GM18870 (cell line): Measurements from ENCODE around the gene RMND5A.
A peak's percentile ranks its signal among the peaks of the same experiment; 100 is the strongest.
"Not testable (repeated sequence)": the region's sequence is repeated elsewhere in the genome, so short reads cannot be mapped to it uniquely, and the experiment has no call there.

Source experiments
- ATAC-seq: cut with Tn5 transposase; IDR thresholded peaks from one replicate; pipeline ENCODE4 v1.9.1; 2021; ENCODE audit warnings: moderate library complexity; ENCODE audit not compliant: unreplicated experiment

RMND5A gene

DNA sequence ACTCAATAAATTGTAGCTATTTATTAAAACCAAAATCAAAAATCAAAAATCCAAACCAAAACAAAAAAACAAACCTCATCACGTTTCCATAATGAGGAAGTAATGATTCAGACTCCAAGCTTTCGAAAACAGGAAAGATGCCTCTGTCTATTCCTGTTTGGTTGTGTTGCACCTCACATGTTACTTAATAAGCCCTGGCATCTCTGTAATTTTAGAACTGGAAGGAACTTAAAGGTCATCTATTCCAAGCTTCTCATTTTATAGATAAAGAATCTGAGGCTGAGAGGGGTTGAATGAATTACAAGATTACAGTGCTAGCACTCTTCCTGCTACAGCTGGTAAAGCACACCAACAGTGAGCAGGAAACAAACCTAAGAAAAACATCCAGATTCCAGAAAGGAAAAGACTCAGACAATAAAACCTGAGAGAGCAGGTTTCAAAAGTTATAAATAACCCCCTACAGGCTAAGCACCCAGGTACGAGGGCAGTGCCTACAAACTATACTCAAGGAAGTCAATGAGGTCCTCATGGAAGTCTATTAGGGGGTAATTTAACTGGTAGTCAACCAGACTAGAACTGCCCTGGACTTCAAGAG is 5.4 kb upstream of the RMND5A start:
- not testable (repeated sequence) for ATAC-seq

DNA sequence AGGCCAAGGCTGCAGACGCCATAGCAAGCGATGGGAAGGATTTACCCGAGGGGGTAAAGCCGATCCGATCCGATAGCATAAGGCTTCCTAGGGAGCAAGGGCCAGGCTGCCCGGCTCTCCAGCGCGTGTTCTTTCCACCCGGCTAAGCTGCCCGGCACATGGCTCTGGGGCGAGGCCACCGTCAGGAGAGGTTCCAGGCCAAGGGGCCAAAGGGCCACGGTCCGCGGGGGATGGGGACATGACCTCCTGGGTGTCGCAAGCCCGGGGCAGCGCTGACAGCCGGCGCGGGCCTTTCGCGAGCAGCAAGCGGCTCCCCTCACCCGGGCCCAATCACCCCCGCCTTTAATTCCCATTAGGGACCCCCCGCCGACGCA is 841 bp upstream of the RMND5A start:
- ATAC-seq, result not testable (repeated sequence)

DNA sequence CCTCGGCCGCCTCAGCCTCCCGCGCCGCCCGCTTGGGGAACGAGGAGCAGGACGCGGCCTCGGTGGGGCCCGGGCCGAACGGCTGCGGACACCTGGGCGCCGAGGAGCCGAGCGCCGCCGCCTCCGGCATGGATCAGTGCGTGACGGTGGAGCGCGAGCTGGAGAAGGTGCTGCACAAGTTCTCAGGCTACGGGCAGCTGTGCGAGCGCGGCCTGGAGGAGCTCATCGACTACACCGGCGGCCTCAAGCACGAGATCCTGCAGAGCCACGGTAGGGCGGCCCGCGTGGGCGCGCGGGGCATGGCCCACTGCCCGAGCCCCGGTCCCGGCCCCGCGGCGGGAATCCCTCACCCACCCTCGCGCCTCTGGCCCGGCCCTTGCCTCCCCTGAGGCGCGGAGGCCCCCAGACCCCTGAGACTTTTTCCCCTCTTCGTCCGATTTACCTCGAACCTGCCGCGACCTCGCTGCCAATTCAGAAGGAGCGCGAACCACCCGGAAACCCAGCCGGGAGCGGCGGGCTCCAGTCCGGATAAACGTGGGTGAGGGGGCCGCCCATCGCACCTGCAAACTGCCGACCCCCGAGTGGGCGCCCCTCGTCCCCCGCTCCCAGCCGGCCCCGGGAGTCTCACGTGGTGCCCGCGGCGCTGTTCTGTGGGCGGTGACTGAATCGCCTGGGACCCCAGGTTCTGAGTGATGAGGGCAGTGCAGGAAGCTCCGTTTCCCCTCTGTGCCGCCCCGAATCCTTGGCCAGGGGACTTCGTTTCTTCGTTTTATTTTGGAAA is 639 bp downstream of the RMND5A start:
- ATAC-seq, result peak; percentile 5

DNA sequence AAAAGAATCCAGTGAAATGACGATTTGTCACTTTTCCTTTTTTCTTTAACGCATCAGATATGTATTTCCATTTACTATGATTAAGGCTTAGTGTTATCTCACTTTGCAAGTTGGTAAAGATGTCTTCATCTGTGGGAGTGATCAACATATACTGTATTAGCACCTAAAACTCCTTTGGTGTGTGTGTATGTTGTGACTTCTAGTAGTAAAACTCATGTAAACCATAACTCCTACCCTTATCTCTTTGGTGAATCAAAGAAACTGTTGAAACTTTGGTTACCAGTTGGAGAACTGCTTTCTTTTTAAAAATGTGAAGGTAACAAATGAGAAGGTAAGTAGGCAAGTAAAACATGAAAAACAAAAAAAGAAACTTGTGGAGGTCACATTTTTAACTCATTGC is 5.6 kb downstream of the RMND5A start:
- not testable (repeated sequence) for ATAC-seq

DNA sequence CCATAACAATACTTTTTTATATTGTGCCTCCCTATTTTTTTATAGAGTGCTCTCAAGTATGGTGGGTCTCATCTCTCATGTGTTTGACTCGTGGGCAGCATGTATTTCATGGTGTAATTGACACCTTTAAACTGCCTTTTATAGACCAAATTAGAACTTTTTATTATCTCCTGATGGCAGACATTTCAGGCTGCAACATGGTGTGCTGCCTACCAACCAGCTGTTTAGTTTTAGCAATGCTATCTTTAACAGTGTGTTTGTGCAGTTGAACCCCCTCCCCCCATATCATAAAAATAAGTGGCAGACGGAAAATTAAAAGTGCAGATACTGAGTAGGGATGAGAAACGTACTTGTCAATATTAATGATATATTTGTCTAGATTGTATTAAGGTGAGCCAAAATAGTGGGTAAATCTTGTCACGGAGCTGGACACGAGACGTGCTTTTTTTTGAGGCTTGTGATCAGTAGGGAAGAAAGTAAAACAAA is 12.0 kb downstream of the RMND5A start:
- not testable (repeated sequence) for ATAC-seq

DNA sequence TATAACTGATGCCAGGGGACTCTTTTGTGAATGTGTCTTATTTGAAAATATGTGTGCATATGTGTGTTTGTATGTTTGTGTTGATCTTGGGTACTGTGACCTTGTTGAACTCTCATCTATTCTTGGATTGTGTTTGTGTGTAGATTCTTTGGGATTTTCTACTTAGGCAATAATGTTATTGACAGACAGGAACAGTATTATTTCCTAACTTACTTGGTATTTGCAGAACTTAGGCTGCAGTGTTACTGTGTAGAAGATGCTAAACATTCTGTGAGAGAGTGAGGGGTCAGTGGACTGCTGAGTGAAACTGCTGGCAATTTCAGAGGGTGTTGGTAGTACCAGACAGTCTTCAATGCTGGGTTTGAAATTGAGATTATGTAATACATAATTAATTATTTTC is 12.7 kb downstream of the RMND5A start:
- not testable (repeated sequence) for ATAC-seq

DNA sequence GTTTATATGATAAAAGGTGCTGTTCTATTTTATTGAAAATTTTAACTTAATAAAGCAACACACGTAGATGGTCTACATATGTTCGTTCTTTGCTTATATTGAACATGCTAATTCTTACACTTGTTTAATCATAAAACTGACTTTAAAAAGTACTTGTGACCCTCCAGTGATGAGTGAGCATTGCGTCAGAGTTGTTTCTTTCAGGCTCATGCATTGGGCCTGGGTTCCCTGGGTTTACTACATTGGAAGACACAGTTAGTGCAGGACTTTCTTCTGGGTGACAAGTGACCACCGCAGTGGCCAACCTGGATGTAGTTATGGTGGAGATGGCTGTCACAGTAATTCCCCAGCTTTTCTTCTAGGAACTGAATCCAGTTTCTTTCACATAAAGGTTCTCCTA is 13.4 kb downstream of the RMND5A start:
- not testable (repeated sequence) for ATAC-seq

DNA sequence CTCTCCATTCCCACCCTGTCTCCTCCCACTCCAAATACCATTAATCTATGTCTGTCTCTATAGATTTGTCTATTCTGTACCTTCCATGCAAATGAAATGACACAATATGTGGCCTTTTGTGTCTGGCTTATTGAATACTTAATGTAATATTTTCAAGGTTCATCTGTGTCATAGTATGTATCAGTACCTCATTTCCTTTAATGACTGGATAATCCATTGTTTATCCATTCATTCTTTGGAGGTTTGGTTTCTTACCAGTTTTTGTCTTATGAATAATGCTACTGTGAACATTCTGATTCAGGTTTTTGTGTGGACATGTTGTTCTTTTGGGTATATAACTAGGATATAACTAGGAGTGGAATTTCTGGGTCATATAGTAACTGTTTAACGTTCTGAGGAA is 14.8 kb downstream of the RMND5A start:
- not testable (repeated sequence) for ATAC-seq

DNA sequence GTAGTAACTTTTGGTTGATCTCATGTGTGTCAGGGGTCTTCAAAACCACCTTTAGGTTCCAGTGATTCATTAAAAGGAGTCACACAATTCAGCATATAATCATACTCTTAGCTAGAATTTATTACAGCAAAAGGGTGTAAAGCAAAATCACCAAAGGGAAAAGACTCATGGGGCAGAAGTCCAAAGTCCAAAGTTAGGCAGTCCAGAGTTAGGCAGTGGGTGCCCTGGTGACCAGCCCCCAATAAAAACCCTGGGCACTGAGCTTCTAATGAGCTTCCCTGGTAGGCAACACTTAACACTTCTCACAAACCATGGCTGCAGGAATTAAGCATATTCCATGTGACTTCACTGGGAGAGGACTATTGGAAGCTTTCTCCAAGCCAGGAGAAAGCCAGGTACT is 19.4 kb downstream of the RMND5A start:
- not testable (repeated sequence) for ATAC-seq

DNA sequence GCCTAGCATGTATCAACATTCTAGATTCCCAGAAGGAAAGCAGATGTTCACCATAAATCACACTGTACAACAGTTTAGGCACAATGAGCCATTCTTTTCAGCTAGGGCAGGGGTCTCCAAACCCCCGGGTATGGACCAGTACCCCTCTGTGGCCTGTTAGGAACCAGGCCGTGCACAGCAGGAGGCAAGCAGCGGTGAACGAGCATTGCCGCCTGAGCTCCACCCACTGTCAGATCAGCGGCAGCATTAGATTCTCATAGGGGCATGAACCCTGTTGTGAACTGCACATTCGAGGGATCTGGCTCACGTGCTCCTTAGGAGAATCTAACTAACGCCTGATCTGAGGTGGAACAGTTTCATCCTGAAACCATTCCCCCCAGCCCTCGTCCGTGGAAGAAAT is 19.8 kb downstream of the RMND5A start:
- not testable (repeated sequence) for ATAC-seq

DNA sequence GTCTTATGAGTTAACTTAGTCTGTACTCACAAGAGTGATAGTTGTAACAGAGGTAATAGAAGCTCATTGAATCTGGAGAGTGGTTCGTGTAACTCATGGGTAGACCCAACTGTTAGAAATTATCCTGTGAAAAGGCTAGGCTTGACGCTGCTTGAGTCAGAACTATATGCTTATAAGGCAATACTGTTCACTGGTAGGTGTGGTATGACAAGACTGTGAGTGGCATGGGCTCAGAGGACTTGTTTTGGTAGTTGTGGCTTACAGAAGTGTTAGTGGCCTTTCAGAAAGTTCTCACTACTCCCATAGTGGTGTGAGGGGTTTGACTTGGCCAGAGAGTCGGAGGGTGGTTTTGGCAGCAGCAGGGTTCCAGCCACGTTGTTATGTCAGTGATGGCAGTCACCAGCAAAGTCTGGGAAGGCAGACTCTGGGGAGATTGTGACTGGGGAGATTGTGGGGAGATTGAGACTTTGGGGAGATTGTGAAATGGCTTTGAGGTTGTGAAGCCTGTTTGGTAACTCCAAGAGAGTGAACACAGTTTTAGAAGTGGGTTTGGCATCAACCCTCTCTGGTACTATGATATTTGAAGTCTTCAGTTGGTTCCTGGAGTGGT is 21.9 kb downstream of the RMND5A start:
- ATAC-seq, result not testable (repeated sequence)

DNA sequence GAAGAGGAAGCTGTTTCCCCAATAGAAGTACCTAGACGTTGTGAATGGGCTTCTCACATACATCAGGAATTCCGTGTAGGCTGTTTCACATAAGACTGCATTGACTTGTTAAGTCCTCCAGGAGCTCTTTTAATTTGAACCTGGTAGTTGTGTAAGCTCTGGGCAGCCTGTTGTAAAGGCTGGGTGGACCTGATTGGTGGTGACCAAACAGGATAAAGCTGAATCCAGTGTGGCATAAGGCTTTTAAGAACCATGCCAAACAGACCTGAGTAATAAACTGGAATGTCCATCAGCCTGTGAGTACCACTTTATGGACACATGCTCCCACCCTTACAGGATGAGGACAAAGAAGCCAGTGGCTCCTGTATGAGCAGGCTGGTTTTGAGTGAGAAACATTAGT is 24.1 kb downstream of the RMND5A start:
- ATAC-seq, result no peak

DNA sequence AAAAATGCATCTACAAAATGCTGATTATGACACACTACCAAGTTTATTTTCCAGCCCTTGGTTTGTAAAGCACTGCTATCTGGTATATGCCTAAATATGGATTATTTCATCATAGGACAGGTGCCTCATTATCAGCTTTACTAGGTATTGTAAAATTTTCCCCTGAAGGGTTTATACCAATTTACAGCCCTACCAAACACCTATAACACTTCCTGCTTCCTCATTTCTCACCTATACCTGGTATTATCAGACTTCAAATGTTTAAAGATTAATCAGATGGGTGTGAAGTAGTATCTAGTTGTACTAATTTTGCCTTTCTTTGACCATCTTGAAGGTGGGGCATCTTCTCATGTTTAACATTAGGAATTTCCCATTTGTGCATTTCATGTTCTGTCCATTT is 26.8 kb downstream of the RMND5A start:
- ATAC-seq, result no peak

DNA sequence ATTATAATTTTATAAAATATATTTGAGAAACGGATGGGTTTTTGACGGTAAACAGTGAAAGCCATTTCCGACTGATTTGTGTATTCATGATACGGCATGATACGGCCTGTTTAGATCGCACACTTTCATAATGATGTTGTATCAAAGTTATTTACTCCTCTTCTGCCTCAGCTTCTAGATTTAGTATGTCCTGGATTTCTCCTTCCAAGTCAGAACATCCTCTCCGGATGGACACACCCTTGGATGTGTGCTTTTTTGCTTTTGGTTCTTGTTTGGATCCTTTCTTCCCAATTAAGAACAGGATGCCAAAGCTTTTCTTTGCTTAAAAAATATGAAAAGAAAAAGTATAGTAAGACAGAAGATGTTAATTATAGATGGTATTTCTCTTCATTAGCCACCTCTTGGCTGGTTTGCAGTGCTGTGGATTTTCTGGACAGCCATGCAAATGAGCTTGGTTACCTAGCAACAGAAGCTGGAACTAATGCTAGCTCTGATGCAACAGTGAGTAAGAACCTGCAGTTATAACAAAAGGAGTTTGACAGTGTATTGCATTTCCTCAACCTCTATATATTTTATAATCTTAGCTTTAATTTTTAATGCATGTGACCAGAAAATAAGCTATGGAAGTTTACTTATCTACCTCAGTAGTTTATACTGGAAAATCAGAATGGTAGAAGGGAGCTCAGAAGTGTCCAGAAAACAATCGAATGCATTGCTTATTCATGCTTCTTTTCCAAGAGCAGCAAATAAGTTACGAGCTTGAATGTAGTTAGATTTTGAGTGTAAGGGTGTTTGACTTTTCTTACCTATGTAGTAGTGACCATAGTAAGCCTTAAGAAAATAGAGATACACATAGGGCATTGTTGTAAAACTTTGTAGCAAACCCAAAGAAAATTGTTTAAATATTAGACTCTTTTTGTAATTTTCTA is 27.9 kb downstream of the RMND5A start:
- peak; percentile 67 for ATAC-seq

DNA sequence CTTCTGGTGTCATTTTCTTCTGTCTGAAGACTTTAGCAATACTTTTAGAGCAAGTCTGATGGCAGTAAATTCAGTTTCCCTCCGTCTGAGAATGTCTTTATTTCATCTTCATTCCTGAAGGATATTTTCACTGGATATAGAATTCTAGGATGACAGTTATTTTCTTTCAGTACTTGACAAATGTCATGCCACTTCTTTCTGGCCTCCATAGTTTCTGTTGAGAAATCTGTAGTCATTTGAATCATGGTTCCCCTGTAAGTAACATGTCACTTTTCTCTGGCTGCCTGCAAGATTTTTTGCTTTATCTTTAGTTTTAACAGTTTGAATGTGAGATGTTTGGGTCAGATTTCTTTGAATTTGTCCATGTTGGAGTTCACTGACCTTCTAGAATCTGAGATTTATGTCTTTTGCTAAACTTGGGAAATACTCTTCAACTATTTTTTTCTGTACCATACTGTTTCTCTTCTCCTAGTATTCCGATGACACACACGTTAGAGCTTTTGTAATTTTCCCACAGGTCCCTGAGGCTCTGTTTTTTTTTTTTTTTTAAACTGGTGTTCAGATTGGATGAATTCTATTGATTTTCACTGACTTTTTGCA is 30.2 kb downstream of the RMND5A start:
- no peak for ATAC-seq

DNA sequence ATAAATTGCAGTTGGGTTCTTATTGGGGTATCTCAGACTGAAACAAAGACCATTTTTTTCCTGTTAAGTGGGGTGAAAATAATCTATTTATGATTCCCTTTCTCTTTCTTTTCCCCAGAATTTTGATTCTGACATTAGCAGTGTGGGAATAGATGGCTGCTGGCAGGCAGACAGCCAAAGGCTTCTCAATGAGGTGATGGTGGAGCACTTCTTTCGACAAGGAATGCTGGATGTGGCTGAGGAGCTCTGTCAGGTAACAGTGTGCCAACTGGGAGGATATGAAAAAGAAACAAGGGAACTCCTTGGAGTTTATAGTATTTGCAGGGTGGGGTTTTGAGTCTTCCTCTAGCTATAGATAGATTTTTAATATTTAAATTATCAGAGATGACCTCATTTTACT is 31.7 kb downstream of the RMND5A start:
- ATAC-seq, result no peak

DNA sequence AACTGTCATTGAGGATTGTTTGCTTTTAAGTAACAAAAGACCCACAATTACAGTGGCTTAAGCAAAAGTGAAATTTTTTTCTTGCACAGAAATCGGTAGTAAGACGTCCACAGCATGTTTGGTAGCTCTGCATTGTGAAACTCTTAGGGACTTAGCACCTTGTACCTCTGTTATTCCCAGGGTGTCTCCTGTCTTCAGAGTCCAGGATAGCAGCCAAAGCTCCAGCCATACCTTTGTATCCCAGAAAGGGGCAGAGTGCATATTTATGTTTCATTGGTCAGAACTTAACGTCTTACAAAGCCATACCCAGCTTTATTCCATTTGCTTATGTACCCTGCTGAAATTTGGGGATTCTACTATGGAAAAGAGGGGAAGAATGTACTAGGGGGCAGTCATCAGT is 32.8 kb downstream of the RMND5A start:
- no peak for ATAC-seq

DNA sequence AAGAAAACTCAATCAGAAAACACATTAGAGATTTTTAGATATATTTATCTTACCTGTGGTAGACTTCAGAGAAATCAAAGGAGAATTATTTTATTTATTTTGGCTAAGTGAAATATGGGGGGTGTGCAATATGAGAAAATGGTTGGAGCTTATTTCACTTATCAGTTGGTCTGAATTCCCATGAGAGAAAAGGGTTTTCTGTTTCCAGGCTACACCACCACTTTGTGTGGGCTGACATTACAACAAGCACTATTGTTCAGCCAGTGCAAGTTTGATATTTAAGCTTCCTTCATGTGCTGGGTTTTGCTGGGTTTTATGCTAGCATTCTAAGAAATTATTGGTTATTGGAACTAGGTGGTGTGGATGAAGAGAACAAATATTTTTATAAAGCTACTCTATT is 33.5 kb downstream of the RMND5A start:
- no peak for ATAC-seq

DNA sequence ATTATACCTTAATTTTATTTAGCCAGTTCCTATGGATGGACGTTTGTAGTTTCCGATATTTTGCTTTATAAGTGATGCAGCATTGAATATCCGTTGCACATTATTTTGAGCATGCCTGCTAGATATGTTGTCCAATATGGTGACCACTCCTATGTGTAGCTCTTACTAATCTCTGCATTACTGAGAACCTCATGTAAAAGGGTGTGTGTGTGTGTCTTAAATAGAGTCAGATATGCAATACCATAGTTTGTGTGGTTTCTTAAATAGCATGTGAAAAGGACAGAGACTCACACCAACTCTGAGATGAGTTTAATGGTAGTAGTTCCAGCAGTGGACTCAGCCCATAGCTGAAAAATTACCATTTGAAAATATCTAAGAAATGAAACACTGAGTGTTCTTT is 38.3 kb downstream of the RMND5A start:
- ATAC-seq, result no peak

DNA sequence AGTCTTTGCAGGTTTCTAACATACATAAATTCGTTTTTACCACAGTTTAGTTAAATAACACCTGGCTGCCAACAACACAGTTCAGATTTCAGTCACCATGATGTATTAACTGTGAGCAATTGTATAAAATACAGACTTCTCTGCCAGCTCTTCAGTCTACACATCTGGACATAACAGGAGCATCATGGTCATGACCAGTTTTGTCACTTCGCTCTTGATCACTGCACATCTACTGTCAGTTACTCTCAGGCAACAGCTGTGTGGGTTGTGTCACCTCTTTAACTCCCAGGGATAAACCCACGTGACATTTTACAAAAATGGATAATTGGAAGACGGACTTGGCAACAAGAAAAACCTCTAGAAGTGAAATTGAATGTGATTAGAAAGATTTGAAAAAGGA is 40.3 kb downstream of the RMND5A start:
- no peak for ATAC-seq
